HepG2 (cell line): ENCODE measurements around the gene TARBP2. TPM values are rescaled to one million over a fixed set of nuclear protein-coding genes. Genes with fewer than 3 reads are reported as not detected.

Source experiments
- CHD2 ChIP-seq: IDR thresholded peaks from 2 replicates; pipeline ENCODE4 v1.6.1; 2011; ENCODE audit warnings: low read depth, low read length, improper control_type of control experiment
- FLYWCH1 ChIP-seq: sonication (generic); formaldehyde crosslinking; IDR thresholded peaks from 2 replicates; pipeline ENCODE4 v1.8.1; 2023; ENCODE audit warnings: mild to moderate bottlenecking, missing genetic modification reagents
- HOXA5 ChIP-seq: sonication (generic); formaldehyde crosslinking; IDR thresholded peaks from 2 replicates; pipeline ENCODE4 v1.4.0; 2020; ENCODE audit warnings: missing genetic modification reagents
- MBNL3 ChIP-seq: fragments of 250-450 bp; sonication (Bioruptor Pico); conservative IDR thresholded peaks from 2 replicates; pipeline ENCODE4 v1.8.0; 2022; ENCODE audit warnings: mild to moderate bottlenecking, inconsistent platforms
- MXI1 ChIP-seq: IDR thresholded peaks from 3 replicates; pipeline ENCODE4 v1.6.1; 2012; ENCODE audit warnings: low read depth, low read length, inconsistent platforms, borderline replicate concordance
- SALL1 ChIP-seq: sonication (generic); formaldehyde crosslinking; IDR thresholded peaks from 2 replicates; pipeline ENCODE4 v1.8.0; 2022; ENCODE audit warnings: mild to moderate bottlenecking, missing genetic modification reagents
- SATB2 ChIP-seq: sonication (generic); formaldehyde crosslinking; IDR thresholded peaks from 2 replicates; pipeline ENCODE4 v1.5.0; 2020; ENCODE audit warnings: missing genetic modification reagents
- SKI ChIP-seq: fragments of 450-650 bp; IDR thresholded peaks from one replicate; pipeline ENCODE4 v1.6.1; 2018; ENCODE audit warnings: mild to moderate bottlenecking; ENCODE audit not compliant: partially characterized antibody
- SMYD3 ChIP-seq: sonication (generic); formaldehyde crosslinking; IDR thresholded peaks from 2 replicates; pipeline ENCODE4 v1.8.1; 2023; ENCODE audit warnings: mild to moderate bottlenecking, missing genetic modification reagents
- SOX6 ChIP-seq, 2 experiments: fragments of 450-650 bp in 1 of 2; sonication (generic) in 1 of 2; formaldehyde crosslinking in 1 of 2; IDR thresholded peaks; 2 replicates each; pipeline versions ENCODE4 v1.4.0 to v1.6.1; 2017 to 2020; ENCODE audit warnings: antibody characterized with exemption in 1 of 2, mild to moderate bottlenecking in 1 of 2, missing genetic modification reagents in 1 of 2
- SYNCRIP ChIP-seq: fragments of 200-400 bp; formaldehyde crosslinking; IDR thresholded peaks from 2 replicates; pipeline ENCODE4 v1.6.1; 2018; ENCODE audit warnings: mild to moderate bottlenecking, low read depth, low read length; ENCODE audit not compliant: insufficient read depth
- U2AF2 ChIP-seq: fragments of 200-400 bp; formaldehyde crosslinking; IDR thresholded peaks from 2 replicates; pipeline ENCODE4 v1.6.1; 2017; ENCODE audit warnings: low read depth, mild to moderate bottlenecking, low read length
- ZNF256 ChIP-seq: sonication (generic); formaldehyde crosslinking; conservative IDR thresholded peaks from 2 replicates; pipeline ENCODE4 v1.4.0; 2020; ENCODE audit warnings: missing genetic modification reagents
- ZNF331 ChIP-seq: sonication (generic); formaldehyde crosslinking; IDR thresholded peaks from 2 replicates; pipeline ENCODE4 v1.4.0; 2020; ENCODE audit warnings: missing genetic modification reagents
- ZNF441 ChIP-seq: sonication (generic); formaldehyde crosslinking; IDR thresholded peaks from 2 replicates; pipeline ENCODE4 v1.7.0; 2021; ENCODE audit warnings: missing genetic modification reagents, borderline replicate concordance
- ZNF768 ChIP-seq: sonication (generic); formaldehyde crosslinking; IDR thresholded peaks from 2 replicates; pipeline ENCODE4 v1.4.0; 2020; ENCODE audit warnings: missing genetic modification reagents
- polyA plus RNA-seq, 8 experiments: library from polyadenylated mRNA; depleted of rRNA in 3 of 8; stranded (reverse) in 7 of 8; unstranded in 1 of 8; fragments of >200 nt; fragmentation: Illumina TruSeq in 4 of 8; extraction: Trizol in 4 of 8; gene quantifications; 2 replicates each; pipeline versions ENCODE4 v1.2.1 to v1.2.3, GENCODE V29; 2011 to 2016; ENCODE audit warnings: low read depth in 4 of 8, missing spikeins in 1 of 8, mixed read lengths in 1 of 8; ENCODE audit not compliant: insufficient read depth in 1 of 8
- total RNA-seq, 5 experiments: library from RNA; depleted of rRNA; stranded (reverse); fragments of >200 nt; fragmentation: Illumina TruSeq; extraction: Trizol; gene quantifications; 2 replicates each; pipeline ENCODE4 v1.2.3, GENCODE V29; 2016; ENCODE audit warnings: low read depth in 1 of 5
- TF ChIP-seq, protein P1 (sequence below): sonication (generic); formaldehyde crosslinking; conservative IDR thresholded peaks from 2 replicates; pipeline ENCODE4 v1.8.1; 2023; ENCODE audit warnings: missing genetic modification reagents
- TF ChIP-seq, protein P2 (sequence below): sonication (generic); formaldehyde crosslinking; IDR thresholded peaks from 2 replicates; pipeline ENCODE4 v1.4.0; 2020; ENCODE audit warnings: mild to moderate bottlenecking, missing genetic modification reagents
- TF ChIP-seq, protein P3 (sequence below): sonication (generic); formaldehyde crosslinking; IDR thresholded peaks from 2 replicates; pipeline ENCODE4 v1.4.0; 2020; ENCODE audit warnings: missing genetic modification reagents, borderline replicate concordance
- TF ChIP-seq, protein P4 (sequence below): sonication (generic); formaldehyde crosslinking; IDR thresholded peaks from 2 replicates; pipeline ENCODE4 v1.8.1; 2022; ENCODE audit warnings: low read depth, mild to moderate bottlenecking, missing genetic modification reagents
- TF ChIP-seq, protein P5 (sequence below): sonication (generic); formaldehyde crosslinking; IDR thresholded peaks from 2 replicates; pipeline ENCODE4 v1.5.0; 2020; ENCODE audit warnings: missing genetic modification reagents

The TARBP2 gene
- total and polyA plus RNA-seq, 2 of the 13 experiments (the other 11 are each of a cell fraction or from before 2014, with no cell fraction given): 47.0 to 55.5 TPM

DNA sequence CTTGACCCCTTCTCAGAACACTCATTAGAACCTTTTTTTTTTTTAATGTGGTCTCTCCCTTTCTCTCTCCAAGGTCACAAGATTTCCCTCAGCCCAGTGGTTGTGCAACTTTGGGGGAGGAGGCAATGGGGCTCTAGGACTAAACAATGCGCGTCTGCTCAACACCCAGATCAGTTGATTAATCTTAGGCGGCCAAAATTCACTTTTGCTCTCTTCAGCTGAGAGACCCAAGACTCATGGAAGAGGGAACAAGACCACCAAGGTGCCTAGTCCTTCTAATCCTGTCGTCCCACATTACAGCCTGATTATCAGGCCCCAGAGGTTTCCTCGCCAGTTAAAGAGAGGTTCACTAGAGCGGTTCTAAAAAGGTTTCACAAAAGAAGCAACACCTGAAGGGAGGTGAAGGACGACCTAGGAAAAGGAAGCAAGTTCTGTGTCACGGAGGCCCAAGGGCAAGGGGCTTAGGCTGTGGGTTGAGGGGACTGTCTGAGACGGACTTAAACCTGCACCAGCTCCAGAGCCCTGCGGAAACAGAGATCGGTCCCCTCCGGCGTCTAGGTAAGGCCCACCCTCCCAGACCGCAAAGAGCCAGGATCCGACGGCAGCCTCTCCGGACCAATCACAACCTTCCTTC is 824 bp upstream of the TARBP2 start (continued):
- TF ChIP-seq, protein P1, sequence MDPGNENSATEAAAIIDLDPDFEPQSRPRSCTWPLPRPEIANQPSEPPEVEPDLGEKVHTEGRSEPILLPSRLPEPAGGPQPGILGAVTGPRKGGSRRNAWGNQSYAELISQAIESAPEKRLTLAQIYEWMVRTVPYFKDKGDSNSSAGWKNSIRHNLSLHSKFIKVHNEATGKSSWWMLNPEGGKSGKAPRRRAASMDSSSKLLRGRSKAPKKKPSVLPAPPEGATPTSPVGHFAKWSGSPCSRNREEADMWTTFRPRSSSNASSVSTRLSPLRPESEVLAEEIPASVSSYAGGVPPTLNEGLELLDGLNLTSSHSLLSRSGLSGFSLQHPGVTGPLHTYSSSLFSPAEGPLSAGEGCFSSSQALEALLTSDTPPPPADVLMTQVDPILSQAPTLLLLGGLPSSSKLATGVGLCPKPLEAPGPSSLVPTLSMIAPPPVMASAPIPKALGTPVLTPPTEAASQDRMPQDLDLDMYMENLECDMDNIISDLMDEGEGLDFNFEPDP (CRISPR knock-in tag): no peak
- TF ChIP-seq SOX6 (IDR thresholded peaks at IDR 0.05) (no peak), SOX6 (CRISPR knock-in tag; IDR thresholded peaks at IDR 0.05) (peak; percentile 45), ZNF331 (CRISPR knock-in tag) (no peak), ZNF768 (CRISPR knock-in tag) (no peak), SYNCRIP (no peak), SMYD3 (CRISPR knock-in tag) (peak; percentile 65; the same call in 1 of the 2 replicates), ZNF256 (0 out of 2 replicates have a peak, but pooled peaks have one; percentile 43), ZNF441 (CRISPR knock-in tag) (no peak), U2AF2 (no peak), MBNL3 (CRISPR knock-in tag) (no peak), MXI1 (no peak; the same call in 2 of the 3 replicates), SATB2 (CRISPR knock-in tag) (no peak), SKI (peak; percentile 12), SALL1 (0 out of 2 replicates have a peak, but pooled peaks have one; percentile 23), CHD2 (no peak), HOXA5 (no peak), FLYWCH1 (CRISPR knock-in tag) (no peak)
- TF ChIP-seq, protein P2, sequence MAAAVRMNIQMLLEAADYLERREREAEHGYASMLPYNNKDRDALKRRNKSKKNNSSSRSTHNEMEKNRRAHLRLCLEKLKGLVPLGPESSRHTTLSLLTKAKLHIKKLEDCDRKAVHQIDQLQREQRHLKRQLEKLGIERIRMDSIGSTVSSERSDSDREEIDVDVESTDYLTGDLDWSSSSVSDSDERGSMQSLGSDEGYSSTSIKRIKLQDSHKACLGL (CRISPR knock-in tag): no peak
- TF ChIP-seq, protein P3, sequence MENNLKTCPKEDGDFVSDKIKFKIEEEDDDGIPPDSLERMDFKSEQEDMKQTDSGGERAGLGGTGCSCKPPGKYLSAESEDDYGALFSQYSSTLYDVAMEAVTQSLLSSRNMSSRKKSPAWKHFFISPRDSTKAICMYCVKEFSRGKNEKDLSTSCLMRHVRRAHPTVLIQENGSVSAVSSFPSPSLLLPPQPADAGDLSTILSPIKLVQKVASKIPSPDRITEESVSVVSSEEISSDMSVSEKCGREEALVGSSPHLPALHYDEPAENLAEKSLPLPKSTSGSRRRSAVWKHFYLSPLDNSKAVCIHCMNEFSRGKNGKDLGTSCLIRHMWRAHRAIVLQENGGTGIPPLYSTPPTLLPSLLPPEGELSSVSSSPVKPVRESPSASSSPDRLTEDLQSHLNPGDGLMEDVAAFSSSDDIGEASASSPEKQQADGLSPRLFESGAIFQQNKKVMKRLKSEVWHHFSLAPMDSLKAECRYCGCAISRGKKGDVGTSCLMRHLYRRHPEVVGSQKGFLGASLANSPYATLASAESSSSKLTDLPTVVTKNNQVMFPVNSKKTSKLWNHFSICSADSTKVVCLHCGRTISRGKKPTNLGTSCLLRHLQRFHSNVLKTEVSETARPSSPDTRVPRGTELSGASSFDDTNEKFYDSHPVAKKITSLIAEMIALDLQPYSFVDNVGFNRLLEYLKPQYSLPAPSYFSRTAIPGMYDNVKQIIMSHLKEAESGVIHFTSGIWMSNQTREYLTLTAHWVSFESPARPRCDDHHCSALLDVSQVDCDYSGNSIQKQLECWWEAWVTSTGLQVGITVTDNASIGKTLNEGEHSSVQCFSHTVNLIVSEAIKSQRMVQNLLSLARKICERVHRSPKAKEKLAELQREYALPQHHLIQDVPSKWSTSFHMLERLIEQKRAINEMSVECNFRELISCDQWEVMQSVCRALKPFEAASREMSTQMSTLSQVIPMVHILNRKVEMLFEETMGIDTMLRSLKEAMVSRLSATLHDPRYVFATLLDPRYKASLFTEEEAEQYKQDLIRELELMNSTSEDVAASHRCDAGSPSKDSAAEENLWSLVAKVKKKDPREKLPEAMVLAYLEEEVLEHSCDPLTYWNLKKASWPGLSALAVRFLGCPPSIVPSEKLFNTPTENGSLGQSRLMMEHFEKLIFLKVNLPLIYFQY (CRISPR knock-in tag): no peak
- TF ChIP-seq, protein P4, sequence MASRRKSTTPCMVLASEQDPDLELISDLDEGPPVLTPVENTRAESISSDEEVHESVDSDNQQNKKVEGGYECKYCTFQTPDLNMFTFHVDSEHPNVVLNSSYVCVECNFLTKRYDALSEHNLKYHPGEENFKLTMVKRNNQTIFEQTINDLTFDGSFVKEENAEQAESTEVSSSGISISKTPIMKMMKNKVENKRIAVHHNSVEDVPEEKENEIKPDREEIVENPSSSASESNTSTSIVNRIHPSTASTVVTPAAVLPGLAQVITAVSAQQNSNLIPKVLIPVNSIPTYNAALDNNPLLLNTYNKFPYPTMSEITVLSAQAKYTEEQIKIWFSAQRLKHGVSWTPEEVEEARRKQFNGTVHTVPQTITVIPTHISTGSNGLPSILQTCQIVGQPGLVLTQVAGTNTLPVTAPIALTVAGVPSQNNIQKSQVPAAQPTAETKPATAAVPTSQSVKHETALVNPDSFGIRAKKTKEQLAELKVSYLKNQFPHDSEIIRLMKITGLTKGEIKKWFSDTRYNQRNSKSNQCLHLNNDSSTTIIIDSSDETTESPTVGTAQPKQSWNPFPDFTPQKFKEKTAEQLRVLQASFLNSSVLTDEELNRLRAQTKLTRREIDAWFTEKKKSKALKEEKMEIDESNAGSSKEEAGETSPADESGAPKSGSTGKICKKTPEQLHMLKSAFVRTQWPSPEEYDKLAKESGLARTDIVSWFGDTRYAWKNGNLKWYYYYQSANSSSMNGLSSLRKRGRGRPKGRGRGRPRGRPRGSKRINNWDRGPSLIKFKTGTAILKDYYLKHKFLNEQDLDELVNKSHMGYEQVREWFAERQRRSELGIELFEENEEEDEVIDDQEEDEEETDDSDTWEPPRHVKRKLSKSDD (CRISPR knock-in tag): no peak
- TF ChIP-seq, protein P5, sequence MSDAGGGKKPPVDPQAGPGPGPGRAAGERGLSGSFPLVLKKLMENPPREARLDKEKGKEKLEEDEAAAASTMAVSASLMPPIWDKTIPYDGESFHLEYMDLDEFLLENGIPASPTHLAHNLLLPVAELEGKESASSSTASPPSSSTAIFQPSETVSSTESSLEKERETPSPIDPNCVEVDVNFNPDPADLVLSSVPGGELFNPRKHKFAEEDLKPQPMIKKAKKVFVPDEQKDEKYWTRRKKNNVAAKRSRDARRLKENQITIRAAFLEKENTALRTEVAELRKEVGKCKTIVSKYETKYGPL: no peak
